ENCODE results near the gene FOXP1. TPM values are rescaled to one million over a fixed set of nuclear protein-coding genes. Genes with fewer than 3 reads are reported as not detected.

The FOXP1 gene
- total and polyA plus RNA-seq, 2 of the 13 experiments (the other 11 are each of a cell fraction or from before 2014, with no cell fraction given) = 40.4 to 59.0 TPM

- no peak for TF ChIP-seq HIVEP1 (CRISPR knock-in tag; IDR thresholded peaks at IDR 0.05)
Measured at GRCh38 chr3:71062037-71062932, 521.2 kb downstream of the FOXP1 start (continued).

- Histone ChIP-seq H3K9me3 (ENCODE audit: low read length) (no peaks in the 10 kb centered on the region), H3K27me3 (ENCODE audit: control insufficient read depth in 1 of 2, insufficient read depth in 2 of 2, low read length in 2 of 2) (no peaks in the 10 kb centered on the region; a peak in 1 of 5 replicates), H3K4me2 (ENCODE audit: low read depth, low read length) (peak overlapping the region; percentile 89), H3K4me1 (ENCODE audit: insufficient read depth, low read length) (peaks cover 76% of the 10 kb centered on the region), H3K79me2 (ENCODE audit: insufficient read depth, low read length) (peaks cover 94% of the 10 kb centered on the region), H3K36me3 (replicated peaks in 1 of 2; ENCODE audit: control insufficient read depth in 1 of 2, insufficient read depth in 2 of 2, low read length in 2 of 2) (no peaks in the 10 kb centered on the region), H2AFZ (ENCODE audit: low read length) (no peak overlapping the region), H4K20me1 (ENCODE audit: insufficient read depth, low read length) (no peaks in the 10 kb centered on the region; the same call in 1 of the 2 replicates), H3K4me3 (replicated peaks in 1 of 3; ENCODE audit: insufficient read depth in 1 of 3, low read depth in 2 of 3, low read length in 3 of 3) (peak overlapping the region; percentile 9 to 44 (median 11); a peak in 4 of 6 replicates), H3K27ac (ENCODE audit: extremely low read length, insufficient read depth, low read length) (peak overlapping the region; percentile 71), H3K9ac (ENCODE audit: insufficient read depth, low read depth, low read length) (peak overlapping the region; percentile 34)
- ChIA-PET CTCF (ENCODE audit: low intra/inter-chr PET ratio, low total read pairs) (no interaction called here), POLR2A (interaction anchor here (1.1 to 5.5 kb wide), 8 partner anchors 12 to 521 kb away, joined by 3 to 65 read pairs (median 8); partner anchors contain the start of gene FOXP1)
- intact Hi-C loops (cut with micrococcal nuclease; ENCODE audit: unreplicated experiment) = loop anchor here (5.0 to 10.0 kb wide), 2 partner anchors 54 to 93 kb away; no protein-coding TSS in a partner anchor
- ATAC-seq = no peak
- no peak for DNase-seq (ENCODE audit: low spot score)
- BruUV-seq (replicated peaks) = no TSS peak
- no peak for FAIRE-seq
- in situ Hi-C loops (cut with HindIII; ENCODE audit: extremely low pct_ligation_motif_present, low pct_unique_long_range_greater_than_20kb) = no loop called here
- 33% methylated on average over 3 of the region's 3 CpGs for WGBS (ENCODE audit: low lambda C conversion rate)
- TF ChIP-seq SMAD9 (CRISPR knock-in tag; IDR thresholded peaks at IDR 0.05) (no peak), ZBTB20 (CRISPR knock-in tag; IDR thresholded peaks at IDR 0.05; ENCODE audit: borderline replicate concordance, low read depth) (no peak), STAT6 (CRISPR knock-in tag; IDR thresholded peaks at IDR 0.05; ENCODE audit: borderline replicate concordance) (no peak), ZBTB49 (CRISPR knock-in tag; IDR thresholded peaks at IDR 0.05; ENCODE audit: borderline replicate concordance) (no peak), ZNF841 (CRISPR knock-in tag; IDR thresholded peaks at IDR 0.05; ENCODE audit: borderline replicate concordance) (no peak), SOX5 (CRISPR knock-in tag; IDR thresholded peaks at IDR 0.05; ENCODE audit: borderline replicate concordance) (no peak), E2F5 (CRISPR knock-in tag; conservative IDR thresholded peaks at IDR 0.05) (no peak), IKZF4 (CRISPR knock-in tag; IDR thresholded peaks at IDR 0.05; ENCODE audit: borderline replicate concordance, low read depth, not compliant biosample characterization) (no peak), JUNB (CRISPR knock-in tag; IDR thresholded peaks at IDR 0.05; ENCODE audit: borderline replicate concordance) (no peak), JDP2 (CRISPR knock-in tag; IDR thresholded peaks at IDR 0.05; ENCODE audit: borderline replicate concordance) (no peak)
Measured at GRCh38 chr3:71061581-71061980, 521.9 kb downstream of the FOXP1 start.
